Coronary artery (tissue), 2 donors: ENCODE data around the gene RNF144A.

Experiments
- DNase-seq: peaks from one replicate; pipeline ENCODE4 v3.0.0-alpha.2; 2017; ENCODE audit warnings: low spot score
- H3K27ac ChIP-seq, 2 donors: fragments of 200-600 bp; sonication (generic); one replicate each; pipeline ENCODE4 v1.5.1; 2016 to 2019
- H3K4me3 ChIP-seq: fragments of 200-600 bp; sonication (generic); 2 replicates; pipeline ENCODE4 v1.5.1; 2016; ENCODE audit warnings: mild to moderate bottlenecking, moderate library complexity
- CTCF ChIP-seq: fragments of 200-600 bp; sonication (generic); IDR thresholded peaks from one replicate; pipeline ENCODE4 v1.5.1; 2019; ENCODE audit warnings: antibody characterized with exemption

The RNF144A gene

GRCh38 chr2:6917071-6917760, at the start of gene RNF144A:
Gene RNF144A (plus strand): TSS chr2:6917412. CDS start chr2:6996927, 79,515 bp downstream.
- H3K4me3 ChIP-seq = peak within 1 kb of the TSS; percentile 82
- no peak for DNase-seq
- no peak for TF ChIP-seq CTCF
- peak within 1 kb of the TSS in 1 of 2 donors; percentile 69 for H3K27ac ChIP-seq

- TF ChIP-seq CTCF = no peak
- DNase-seq = no peak
- Histone ChIP-seq H3K4me3 (no peak overlapping the region), H3K27ac (no peak overlapping the region)
These were observed 44.8 kb upstream of the RNF144A start for GRCh38 chr2:6872394-6872793.

- no peak for DNase-seq
- no peak overlapping the region for H3K27ac ChIP-seq
- TF ChIP-seq CTCF = no peak
- H3K4me3 ChIP-seq = no peak overlapping the region
These were observed 43.2 kb upstream of the RNF144A start for GRCh38 chr2:6874032-6874431.

GRCh38 chr2:6876309-6876708, 40.9 kb upstream of the RNF144A start:
- TF ChIP-seq CTCF = no peak
- Histone ChIP-seq H3K27ac (no peak overlapping the region), H3K4me3 (no peak overlapping the region)
- DNase-seq = no peak

- no peak for DNase-seq
- H3K27ac ChIP-seq = peak within 1 kb of the TSS; percentile 40 to 50
- peak within 1 kb of the TSS; percentile 65 for H3K4me3 ChIP-seq
- peak; percentile 23 for TF ChIP-seq CTCF
These were observed 39.6 kb upstream of the RNF144A start, which contains the start of gene RSAD2 for GRCh38 chr2:6877402-6878304. Gene RSAD2 (plus strand): TSS chr2:6877777. CDS start chr2:6877801, 24 bp downstream.

- DNase-seq = no peak
- no peak overlapping the region for H3K4me3 ChIP-seq
- no peak overlapping the region for H3K27ac ChIP-seq
- no peak for TF ChIP-seq CTCF
These were observed 38.7 kb upstream of the RNF144A start for GRCh38 chr2:6878549-6878948.
